Left ventricle myocardium superior (tissue), 1 donor: ENCODE data around the gene TSPEAR. TPM values are rescaled to one million over a fixed set of nuclear protein-coding genes. Genes with fewer than 3 reads are reported as not detected.
A peak's percentile ranks its signal among the peaks of the same experiment; 100 is the strongest.
"Not testable (repeated sequence)": the region's sequence is repeated elsewhere in the genome, so short reads cannot be mapped to it uniquely, and the experiment has no call there.

Source experiments
- ATAC-seq: fragments of 200-7000 bp; cut with Tn5 transposase; one replicate; pipeline ENCODE4 v1.9.1; 2020; ENCODE audit warnings: mild to moderate bottlenecking, moderate library complexity
- DNase-seq: peaks from one replicate; pipeline ENCODE4 v3.0.0-alpha.2; 2020
- intact Hi-C: fragments of 100-400 bp; cut with micrococcal nuclease; formaldehyde crosslinking; loops from one replicate; pipeline ENCODE4 v1.11.0; 2022
- total RNA-seq: library from RNA; stranded (reverse); fragmentation: NEBNext Ultra II Directional; extraction: Animal tissue kit (Norgen Biotek cat#: 25700); gene quantifications from one replicate; pipeline ENCODE4 v1.2.1, GENCODE V29; 2021
- donor health status: DM: no; HTN: yes; CAD: no; lungs with severe emphysema.

Gene TSPEAR
- total RNA-seq, 1 donor from 2014 or later = 2.7 TPM

- intact Hi-C loops = no loop called here
- ATAC-seq = peak; percentile 100
- peak; percentile 87 for DNase-seq
Measured at GRCh38 chr21:44666401-44667320, 44.7 kb downstream of the TSPEAR start, which contains the start of gene KRTAP12-2. KRTAP12-2 (minus strand) TSS chr21:44666927; CDS start chr21:44666886, 41 bp downstream.

GRCh38 chr21:44664691-44665090 is 46.7 kb downstream of the TSPEAR start:
- intact Hi-C loops = no loop called here
- ATAC-seq (no peak), DNase-seq (no peak)

GRCh38 chr21:44661567-44661966 is 49.8 kb downstream of the TSPEAR start:
- DNase-seq, ATAC-seq, intact Hi-C loops: not testable (repeated sequence)

- ATAC-seq (no peak), DNase-seq (no peak)
- intact Hi-C loops = no loop called here
Measured at GRCh38 chr21:44658913-44659595, 52.3 kb downstream of the TSPEAR start.

- intact Hi-C loops = no loop called here
- ATAC-seq (no peak), DNase-seq (no peak)
Measured at GRCh38 chr21:44658541-44658910, 52.8 kb downstream of the TSPEAR start.

GRCh38 chr21:44657635-44658540 is 53.5 kb downstream of the TSPEAR start, which contains the start of gene KRTAP12-3:
KRTAP12-3 (plus strand) TSS chr21:44657932; CDS start chr21:44657980, 48 bp downstream.
- DNase-seq = no peak
- no peak for ATAC-seq
- intact Hi-C loops = no loop called here

GRCh38 chr21:44656868-44657267 is 54.5 kb downstream of the TSPEAR start:
- intact Hi-C loops = no loop called here
- no peak for DNase-seq
- no peak for ATAC-seq

- no peak for DNase-seq
- intact Hi-C loops = no loop called here
- no peak for ATAC-seq
Measured at GRCh38 chr21:44654576-44655175, 56.7 kb downstream of the TSPEAR start, which contains the start of gene KRTAP12-4. KRTAP12-4 (minus strand) TSS chr21:44654659; CDS start chr21:44654614, 45 bp downstream.

GRCh38 chr21:44653656-44654575 is 57.5 kb downstream of the TSPEAR start:
- DNase-seq (no peak), ATAC-seq (no peak)
- intact Hi-C loops = no loop called here

GRCh38 chr21:44653123-44653522 is 58.2 kb downstream of the TSPEAR start:
- intact Hi-C loops = no loop called here
- ATAC-seq = no peak
- no peak for DNase-seq

GRCh38 chr21:44650973-44651675 is 60.2 kb downstream of the TSPEAR start:
- intact Hi-C loops = no loop called here

GRCh38 chr21:44650265-44650972 is 61.0 kb downstream of the TSPEAR start:
- ATAC-seq (no peak), DNase-seq (no peak)
- intact Hi-C loops = no loop called here

More at GRCh38 chr21:44650973-44651675, 60.2 kb downstream of the TSPEAR start:
- DNase-seq = no peak
- no peak for ATAC-seq

- intact Hi-C loops = no loop called here
- no peak for ATAC-seq
- DNase-seq = no peak
Measured at GRCh38 chr21:44649521-44650100, 61.8 kb downstream of the TSPEAR start.

- DNase-seq = no peak
- intact Hi-C loops = no loop called here
Measured at GRCh38 chr21:44648557-44649311, 62.6 kb downstream of the TSPEAR start.

GRCh38 chr21:44647222-44647552 is 64.2 kb downstream of the TSPEAR start:
- ATAC-seq (no peak), DNase-seq (no peak)
- intact Hi-C loops = no loop called here

More at GRCh38 chr21:44648557-44649311, 62.6 kb downstream of the TSPEAR start:
- no peak for ATAC-seq
